Measurements from ENCODE around the gene HBS1L. TPM values are rescaled to one million over a fixed set of nuclear protein-coding genes. Genes with fewer than 3 reads are reported as not detected.

Gene HBS1L
- total RNA-seq, 1 experiment from 2014 or later = 63.6 TPM

DNA sequence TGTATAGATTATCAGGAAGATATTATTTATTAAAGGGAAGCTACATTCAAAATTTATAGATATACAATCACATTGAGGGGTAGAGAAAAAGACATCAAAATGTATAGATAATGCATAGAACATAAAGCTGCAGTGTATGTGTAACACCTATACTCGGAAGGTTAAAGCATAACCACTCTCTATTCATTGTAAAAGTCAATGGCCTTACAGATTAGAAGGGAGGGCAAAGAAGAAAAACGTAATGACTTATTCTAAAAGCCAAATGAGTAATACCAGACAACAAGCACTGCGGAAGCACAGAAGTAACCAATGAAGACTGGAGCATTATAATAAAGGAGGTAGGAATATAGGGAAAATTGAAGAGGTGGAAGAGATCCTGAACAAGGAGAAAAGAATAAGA is 11.3 kb downstream of the HBS1L start:
- H3K27ac ChIP-seq (ENCODE audit: low read length) = no peak overlapping the region
- H3K79me2 ChIP-seq (ENCODE audit: low read length) = peaks cover 95% of the 10 kb centered on the region
- H3K4me3 ChIP-seq (ENCODE audit: low read length) = no peak overlapping the region
- no peaks in the 10 kb centered on the region for H3K27me3 ChIP-seq (ENCODE audit: low read length)
- no peak overlapping the region for H2AFZ ChIP-seq (ENCODE audit: low read length)
- H3K4me1 ChIP-seq (ENCODE audit: low read length) = peaks cover 16% of the 10 kb centered on the region
- no peak overlapping the region for H3K4me2 ChIP-seq (ENCODE audit: low read depth, low read length, poor library complexity, severe bottlenecking)
- no peaks in the 10 kb centered on the region for H3K9me3 ChIP-seq (ENCODE audit: low read length)
- H3K9me2 ChIP-seq (replicated peaks; ENCODE audit: insufficient read depth, low read length) = no peaks in the 10 kb centered on the region
- no peak overlapping the region for H3K9ac ChIP-seq (ENCODE audit: low read length)
- no peak for DNase-seq
- H4K20me1 ChIP-seq (ENCODE audit: insufficient read depth, low read depth, low read length) = no peaks in the 10 kb centered on the region
- peaks cover 43% of the 10 kb centered on the region for H3K36me3 ChIP-seq (ENCODE audit: insufficient read depth, low read length)

DNA sequence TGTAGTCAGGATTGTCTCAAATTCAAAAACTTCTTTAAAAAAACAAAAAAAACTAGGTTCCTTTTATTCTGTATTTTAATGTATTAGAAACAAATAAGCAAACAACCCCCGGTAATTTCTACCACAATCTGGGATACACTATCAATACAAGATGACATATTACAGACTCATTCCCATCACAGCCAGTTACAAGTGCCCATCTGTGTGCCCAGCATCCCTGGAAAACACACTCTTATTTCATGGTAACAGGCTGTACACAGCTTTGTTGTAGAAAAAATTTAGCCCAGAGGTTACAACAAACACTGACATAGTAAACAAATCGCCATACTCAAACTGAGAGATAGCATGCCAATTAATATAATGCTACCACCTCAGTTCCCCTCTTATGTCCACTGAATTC is 16.3 kb downstream of the HBS1L start:
- Histone ChIP-seq H4K20me1 (ENCODE audit: insufficient read depth, low read depth, low read length) (no peaks in the 10 kb centered on the region), H3K36me3 (ENCODE audit: insufficient read depth, low read length) (peaks cover 46% of the 10 kb centered on the region), H3K27ac (ENCODE audit: low read length) (no peak overlapping the region), H3K4me1 (ENCODE audit: low read length) (no peaks in the 10 kb centered on the region), H3K4me2 (ENCODE audit: low read depth, low read length, poor library complexity, severe bottlenecking) (no peak overlapping the region), H3K79me2 (ENCODE audit: low read length) (peaks cover 80% of the 10 kb centered on the region), H3K27me3 (ENCODE audit: low read length) (no peaks in the 10 kb centered on the region), H3K4me3 (ENCODE audit: low read length) (no peak overlapping the region), H2AFZ (ENCODE audit: low read length) (no peak overlapping the region), H3K9me2 (replicated peaks; ENCODE audit: insufficient read depth, low read length) (no peaks in the 10 kb centered on the region), H3K9ac (ENCODE audit: low read length) (no peak overlapping the region), H3K9me3 (ENCODE audit: low read length) (no peaks in the 10 kb centered on the region)
- no peak for DNase-seq

DNA sequence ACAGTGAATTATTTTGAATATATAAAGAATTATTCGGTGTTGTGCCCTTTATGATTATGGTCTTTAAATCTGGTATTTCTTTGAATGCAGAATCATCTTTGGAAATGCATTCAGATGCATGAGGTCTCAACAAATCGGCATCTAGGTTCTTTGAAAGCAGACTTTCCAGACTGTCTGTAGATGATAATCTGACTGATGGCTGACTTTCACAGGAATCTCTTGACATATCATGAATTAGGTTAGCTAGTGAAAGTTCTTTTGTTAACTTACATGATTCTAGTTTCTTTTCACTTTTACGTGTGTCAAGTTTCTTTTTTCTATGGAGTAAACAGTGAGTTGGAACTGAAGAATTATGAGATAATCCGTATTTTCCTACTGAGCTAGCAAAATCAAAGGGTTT is 17.1 kb downstream of the HBS1L start:
- H3K9ac ChIP-seq (ENCODE audit: low read length) = no peak overlapping the region
- no peak overlapping the region for H3K4me3 ChIP-seq (ENCODE audit: low read length)
- H3K36me3 ChIP-seq (ENCODE audit: insufficient read depth, low read length) = peaks cover 51% of the 10 kb centered on the region
- H3K9me2 ChIP-seq (replicated peaks; ENCODE audit: insufficient read depth, low read length) = no peaks in the 10 kb centered on the region
- H3K27ac ChIP-seq (ENCODE audit: low read length) = no peak overlapping the region
- H2AFZ ChIP-seq (ENCODE audit: low read length) = no peak overlapping the region
- no peak overlapping the region for H3K4me2 ChIP-seq (ENCODE audit: low read depth, low read length, poor library complexity, severe bottlenecking)
- no peaks in the 10 kb centered on the region for H4K20me1 ChIP-seq (ENCODE audit: insufficient read depth, low read depth, low read length)
- no peaks in the 10 kb centered on the region for H3K27me3 ChIP-seq (ENCODE audit: low read length)
- H3K79me2 ChIP-seq (ENCODE audit: low read length) = peaks cover 80% of the 10 kb centered on the region
- no peaks in the 10 kb centered on the region for H3K4me1 ChIP-seq (ENCODE audit: low read length)
- DNase-seq = no peak
- no peaks in the 10 kb centered on the region for H3K9me3 ChIP-seq (ENCODE audit: low read length)

DNA sequence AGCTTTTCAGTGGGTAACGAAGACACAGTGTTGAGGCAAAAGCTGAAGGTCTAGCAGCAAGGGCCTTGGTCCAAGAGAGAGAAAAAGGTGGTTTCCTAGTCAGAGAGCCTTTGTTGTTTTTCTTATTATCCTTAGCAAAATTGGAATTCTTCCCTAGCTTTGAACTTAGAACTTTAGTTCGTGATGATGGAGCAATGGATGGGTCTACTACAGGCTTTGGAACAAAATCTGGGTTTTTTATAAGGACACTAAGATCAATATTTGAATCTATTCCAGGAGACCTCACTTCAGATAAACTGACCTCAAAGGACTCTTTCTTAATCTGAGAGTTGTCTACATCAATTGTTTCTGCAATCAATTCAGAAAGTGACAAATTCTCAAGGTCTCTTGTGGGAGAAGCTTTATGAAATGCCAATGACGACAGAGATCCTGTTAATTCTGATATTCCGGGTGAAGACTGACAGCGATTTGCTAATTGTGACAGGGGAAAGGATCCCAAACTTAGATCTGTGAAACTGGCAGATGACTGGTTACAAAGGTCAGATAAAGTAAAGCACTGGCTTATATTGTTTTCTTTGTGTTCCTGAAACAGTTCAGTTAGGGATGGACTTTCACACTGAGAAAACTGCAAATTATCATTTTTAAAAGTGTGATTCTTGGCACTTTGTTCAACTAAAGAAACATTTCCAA is 17.7 kb downstream of the HBS1L start:
- no peak overlapping the region for H3K9ac ChIP-seq (ENCODE audit: low read length)
- no peak overlapping the region for H3K4me2 ChIP-seq (ENCODE audit: low read depth, low read length, poor library complexity, severe bottlenecking)
- H4K20me1 ChIP-seq (ENCODE audit: insufficient read depth, low read depth, low read length) = no peaks in the 10 kb centered on the region
- H3K9me3 ChIP-seq (ENCODE audit: low read length) = no peaks in the 10 kb centered on the region
- no peak for DNase-seq
- no peaks in the 10 kb centered on the region for H3K4me1 ChIP-seq (ENCODE audit: low read length)
- H3K79me2 ChIP-seq (ENCODE audit: low read length) = peaks cover 78% of the 10 kb centered on the region
- no peaks in the 10 kb centered on the region for H3K27me3 ChIP-seq (ENCODE audit: low read length)
- H2AFZ ChIP-seq (ENCODE audit: low read length) = no peak overlapping the region
- no peak overlapping the region for H3K27ac ChIP-seq (ENCODE audit: low read length)
- no peaks in the 10 kb centered on the region for H3K9me2 ChIP-seq (replicated peaks; ENCODE audit: insufficient read depth, low read length)
- no peak overlapping the region for H3K4me3 ChIP-seq (ENCODE audit: low read length)
- H3K36me3 ChIP-seq (ENCODE audit: insufficient read depth, low read length) = peaks cover 53% of the 10 kb centered on the region

DNA sequence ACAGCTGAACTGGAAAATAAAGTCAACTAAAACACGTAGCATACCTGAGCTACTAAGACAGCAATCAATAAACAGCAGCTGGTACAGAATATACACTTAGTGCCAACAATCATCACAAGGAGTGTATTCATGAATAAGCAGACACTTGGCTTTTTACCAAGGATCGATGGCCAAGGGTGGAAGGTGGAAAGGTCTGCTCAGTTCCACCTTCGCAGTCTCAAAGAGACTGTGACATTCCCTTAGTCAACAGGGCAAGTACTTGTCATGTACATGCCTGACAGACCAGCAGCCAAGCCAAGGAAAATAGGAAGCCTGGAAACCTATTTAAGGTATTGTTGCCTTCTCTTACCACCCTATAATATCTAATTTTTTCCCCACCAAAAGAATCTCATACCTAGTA is 21.4 kb downstream of the HBS1L start:
- no peak overlapping the region for H3K4me3 ChIP-seq (ENCODE audit: low read length)
- H3K9me3 ChIP-seq (ENCODE audit: low read length) = no peaks in the 10 kb centered on the region
- H3K27ac ChIP-seq (ENCODE audit: low read length) = no peak overlapping the region
- no peak for DNase-seq
- peaks cover 81% of the 10 kb centered on the region for H3K79me2 ChIP-seq (ENCODE audit: low read length)
- H3K9me2 ChIP-seq (replicated peaks; ENCODE audit: insufficient read depth, low read length) = no peaks in the 10 kb centered on the region
- H3K4me1 ChIP-seq (ENCODE audit: low read length) = peaks cover 6% of the 10 kb centered on the region; the same call in 1 of the 2 replicates
- H3K9ac ChIP-seq (ENCODE audit: low read length) = no peak overlapping the region
- no peaks in the 10 kb centered on the region for H3K27me3 ChIP-seq (ENCODE audit: low read length)
- no peak overlapping the region for H3K4me2 ChIP-seq (ENCODE audit: low read depth, low read length, poor library complexity, severe bottlenecking)
- no peaks in the 10 kb centered on the region for H4K20me1 ChIP-seq (ENCODE audit: insufficient read depth, low read depth, low read length)
- peaks cover 61% of the 10 kb centered on the region for H3K36me3 ChIP-seq (ENCODE audit: insufficient read depth, low read length)
- no peak overlapping the region for H2AFZ ChIP-seq (ENCODE audit: low read length)

DNA sequence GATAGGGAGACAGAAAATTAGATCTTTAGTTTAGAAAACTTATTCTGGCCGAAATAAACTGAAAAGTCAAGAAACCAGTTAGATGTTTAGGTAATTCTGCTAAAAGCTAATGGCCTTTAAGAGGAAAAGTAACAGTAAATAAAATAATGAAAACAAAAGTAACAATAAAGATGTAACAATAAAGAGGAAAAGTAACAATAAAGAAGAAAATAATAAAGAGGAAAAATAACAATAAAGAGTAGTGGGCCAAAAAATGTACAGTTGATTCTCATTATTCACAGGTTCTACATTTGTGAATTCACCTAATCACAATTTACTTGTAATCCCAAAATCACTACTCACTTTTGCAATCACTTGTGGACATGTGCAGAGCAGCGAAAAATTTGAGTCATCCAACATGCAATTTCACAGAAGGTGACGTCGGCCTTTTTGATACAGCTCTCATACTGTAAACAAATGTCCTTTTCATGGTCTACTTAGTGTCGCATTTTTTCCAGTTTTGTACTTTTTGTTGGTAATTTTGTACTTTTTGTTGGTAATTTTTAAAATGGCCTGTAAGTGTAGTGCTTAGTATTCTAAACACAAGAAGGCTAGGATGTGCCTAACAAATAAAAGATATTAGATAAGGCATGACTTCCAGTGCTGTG is 24.0 kb downstream of the HBS1L start:
- no peak overlapping the region for H3K4me3 ChIP-seq (ENCODE audit: low read length)
- H3K4me1 ChIP-seq (ENCODE audit: low read length) = peaks cover 6% of the 10 kb centered on the region; the same call in 1 of the 2 replicates
- no peak overlapping the region for H3K27ac ChIP-seq (ENCODE audit: low read length)
- no peaks in the 10 kb centered on the region for H3K9me3 ChIP-seq (ENCODE audit: low read length)
- no peaks in the 10 kb centered on the region for H3K9me2 ChIP-seq (replicated peaks; ENCODE audit: insufficient read depth, low read length)
- H3K36me3 ChIP-seq (ENCODE audit: insufficient read depth, low read length) = peaks cover 51% of the 10 kb centered on the region; the same call in 1 of the 2 replicates
- H3K9ac ChIP-seq (ENCODE audit: low read length) = no peak overlapping the region
- no peaks in the 10 kb centered on the region for H3K27me3 ChIP-seq (ENCODE audit: low read length)
- H4K20me1 ChIP-seq (ENCODE audit: insufficient read depth, low read depth, low read length) = no peaks in the 10 kb centered on the region
- H2AFZ ChIP-seq (ENCODE audit: low read length) = no peak overlapping the region
- no peak overlapping the region for H3K4me2 ChIP-seq (ENCODE audit: low read depth, low read length, poor library complexity, severe bottlenecking)
- DNase-seq = no peak
- peaks cover 88% of the 10 kb centered on the region for H3K79me2 ChIP-seq (ENCODE audit: low read length)

DNA sequence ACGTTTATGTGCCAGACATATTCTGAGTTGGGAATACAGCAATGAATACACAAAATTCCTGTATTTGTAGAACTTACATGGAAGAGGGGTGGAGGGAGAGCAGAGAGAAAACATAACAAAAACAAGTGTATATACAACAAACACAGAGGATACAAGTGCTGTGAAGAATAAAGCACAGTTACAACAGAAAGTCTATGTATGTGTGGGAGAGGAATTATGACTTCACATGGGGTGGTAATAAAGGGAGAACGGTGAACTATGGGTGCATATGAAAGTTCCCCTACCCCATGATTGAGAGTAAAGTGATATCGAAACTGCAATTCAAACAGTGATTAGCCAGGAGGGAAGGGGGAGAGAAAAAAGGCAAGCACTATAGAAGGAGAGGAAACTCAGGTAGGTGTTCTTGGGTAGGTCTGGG is 24.6 kb downstream of the HBS1L start:
- no peak overlapping the region for H3K4me2 ChIP-seq (ENCODE audit: low read depth, low read length, poor library complexity, severe bottlenecking)
- peaks cover 93% of the 10 kb centered on the region for H3K79me2 ChIP-seq (ENCODE audit: low read length)
- H3K27me3 ChIP-seq (ENCODE audit: low read length) = no peaks in the 10 kb centered on the region
- H3K9ac ChIP-seq (ENCODE audit: low read length) = no peak overlapping the region
- H3K4me1 ChIP-seq (ENCODE audit: low read length) = peaks cover 6% of the 10 kb centered on the region; the same call in 1 of the 2 replicates
- H2AFZ ChIP-seq (ENCODE audit: low read length) = no peak overlapping the region
- H3K4me3 ChIP-seq (ENCODE audit: low read length) = no peak overlapping the region
- no peak overlapping the region for H3K27ac ChIP-seq (ENCODE audit: low read length)
- no peaks in the 10 kb centered on the region for H4K20me1 ChIP-seq (ENCODE audit: insufficient read depth, low read depth, low read length)
- no peaks in the 10 kb centered on the region for H3K9me2 ChIP-seq (replicated peaks; ENCODE audit: insufficient read depth, low read length)
- H3K9me3 ChIP-seq (ENCODE audit: low read length) = no peaks in the 10 kb centered on the region
- H3K36me3 ChIP-seq (ENCODE audit: insufficient read depth, low read length) = peaks cover 51% of the 10 kb centered on the region; the same call in 1 of the 2 replicates
- DNase-seq = no peak

DNA sequence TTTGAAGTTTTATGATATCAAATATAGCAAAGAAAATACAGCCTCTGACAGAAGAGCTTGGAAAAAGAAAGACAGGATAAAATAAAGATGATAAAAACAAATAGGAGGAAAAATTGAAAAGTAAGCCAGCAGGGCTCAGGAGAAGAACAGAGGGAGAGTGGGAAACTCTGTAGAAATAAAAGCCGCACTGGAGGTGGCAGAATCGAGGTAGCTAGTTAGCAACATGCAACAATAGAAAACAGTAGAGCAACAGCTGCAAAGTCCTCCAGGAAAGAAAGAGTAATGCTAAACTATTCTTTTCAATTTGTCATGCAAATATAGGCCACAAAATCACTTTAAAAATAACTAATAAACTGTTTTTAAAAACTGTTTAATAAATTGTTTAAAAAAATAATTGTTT is 28.8 kb downstream of the HBS1L start:
- no peak overlapping the region for H2AFZ ChIP-seq (ENCODE audit: low read length)
- H4K20me1 ChIP-seq (ENCODE audit: insufficient read depth, low read depth, low read length) = no peaks in the 10 kb centered on the region
- no peak overlapping the region for H3K4me2 ChIP-seq (ENCODE audit: low read depth, low read length, poor library complexity, severe bottlenecking)
- DNase-seq = no peak
- H3K9me2 ChIP-seq (replicated peaks; ENCODE audit: insufficient read depth, low read length) = no peaks in the 10 kb centered on the region
- H3K9me3 ChIP-seq (ENCODE audit: low read length) = no peaks in the 10 kb centered on the region
- H3K79me2 ChIP-seq (ENCODE audit: low read length) = peaks cover 91% of the 10 kb centered on the region
- H3K27me3 ChIP-seq (ENCODE audit: low read length) = no peaks in the 10 kb centered on the region
- peaks cover 10% of the 10 kb centered on the region; the same call in 1 of the 2 replicates for H3K4me1 ChIP-seq (ENCODE audit: low read length)
- no peak overlapping the region for H3K9ac ChIP-seq (ENCODE audit: low read length)
- H3K27ac ChIP-seq (ENCODE audit: low read length) = no peak overlapping the region
- peaks cover 24% of the 10 kb centered on the region; the same call in 1 of the 2 replicates for H3K36me3 ChIP-seq (ENCODE audit: insufficient read depth, low read length)
- no peak overlapping the region for H3K4me3 ChIP-seq (ENCODE audit: low read length)

Data from Karpas-422 (cell line).